IPS-20b (cell line): ENCODE data around the gene RERE.

Source experiments
- H3K27ac ChIP-seq: one replicate; pipeline ENCODE4 v1.5.1; 2013; ENCODE audit warnings: low read length
- H3K27me3 ChIP-seq: 2 replicates; pipeline ENCODE4 v1.6.1; 2013; ENCODE audit warnings: mild to moderate bottlenecking, low read length, inconsistent platforms; ENCODE audit not compliant: insufficient read depth
- H3K36me3 ChIP-seq: 2 replicates; pipeline ENCODE4 v1.6.1; 2013; ENCODE audit warnings: low read depth, mild to moderate bottlenecking, inconsistent platforms, low read length, moderate library complexity; ENCODE audit not compliant: insufficient read depth
- H3K4me1 ChIP-seq: 2 replicates; pipeline ENCODE4 v1.6.1; 2013; ENCODE audit warnings: mild to moderate bottlenecking, control low read depth, inconsistent platforms, low read length, moderate library complexity; ENCODE audit not compliant: insufficient read depth
- H3K4me3 ChIP-seq: 2 replicates; pipeline ENCODE4 v1.5.1; 2013; ENCODE audit warnings: mild to moderate bottlenecking, low read length, inconsistent platforms
- H3K9ac ChIP-seq: 2 replicates; pipeline ENCODE4 v1.6.1; 2013; ENCODE audit warnings: low read depth, mild to moderate bottlenecking, inconsistent platforms, low read length, moderate library complexity
- H3K9me3 ChIP-seq: 2 replicates; pipeline ENCODE4 v1.6.1; 2013; ENCODE audit warnings: mild to moderate bottlenecking, low read depth, low read length, inconsistent platforms; ENCODE audit not compliant: insufficient read depth

Gene RERE

DNA sequence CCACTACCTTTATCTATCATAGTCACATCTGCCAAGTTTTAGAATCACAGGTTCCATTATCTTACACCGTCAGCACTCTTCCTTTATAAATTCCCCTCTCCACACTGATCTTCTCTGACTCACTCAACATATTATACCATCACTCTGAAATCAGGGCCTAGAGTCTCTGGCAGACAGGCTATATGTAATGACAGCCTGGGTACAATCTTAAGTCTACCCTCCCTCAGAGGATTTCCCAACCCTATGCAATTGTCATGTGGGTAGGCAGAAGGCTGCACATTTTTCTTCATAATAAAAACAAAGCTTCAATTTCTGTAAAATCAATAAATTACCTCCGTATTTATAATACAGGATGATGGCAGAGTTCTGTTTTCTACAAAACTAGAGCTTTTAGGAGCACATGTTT is 138.0 kb downstream of the RERE start:
- no peaks in the 10 kb centered on the region for H3K36me3 ChIP-seq
- peaks cover 22% of the 10 kb centered on the region for H3K4me1 ChIP-seq
- no peak overlapping the region for H3K27ac ChIP-seq
- H3K9me3 ChIP-seq = no peaks in the 10 kb centered on the region
- no peaks in the 10 kb centered on the region for H3K27me3 ChIP-seq
- no peak overlapping the region for H3K9ac ChIP-seq
- H3K4me3 ChIP-seq = no peak overlapping the region

DNA sequence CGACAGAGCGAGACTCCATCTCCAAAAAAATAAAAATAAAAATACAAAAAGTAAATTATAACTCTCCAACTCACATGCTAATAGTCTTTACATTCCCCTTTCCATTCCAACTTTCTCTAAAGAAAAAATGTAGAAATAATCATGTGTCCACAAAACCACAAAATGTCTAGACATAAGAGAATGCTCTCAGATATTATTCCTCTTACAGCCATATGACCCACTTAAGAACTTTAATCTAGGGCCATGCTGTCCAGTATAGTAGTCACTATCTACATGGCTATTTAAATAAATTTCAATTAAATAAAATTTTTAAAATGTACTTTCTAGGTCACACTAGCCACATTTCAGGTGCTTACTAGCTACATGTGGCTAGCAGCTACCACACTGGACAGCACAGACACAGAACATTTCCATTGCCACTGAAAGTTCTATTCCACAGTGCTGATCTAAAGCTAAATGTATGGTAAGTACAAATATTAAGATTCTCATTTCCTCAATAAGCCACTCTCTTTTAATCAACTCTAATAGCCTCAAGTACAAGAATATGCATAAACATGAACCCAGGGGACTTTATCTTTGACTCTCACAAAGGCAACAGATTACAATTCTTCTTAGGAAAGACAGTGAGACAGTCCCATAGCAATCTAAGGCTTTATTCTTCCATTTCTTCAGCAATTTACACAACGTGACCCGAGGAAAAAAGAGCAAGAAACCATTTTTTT is 138.6 kb downstream of the RERE start:
- no peak overlapping the region for H3K4me3 ChIP-seq
- peaks cover 22% of the 10 kb centered on the region for H3K4me1 ChIP-seq
- no peak overlapping the region for H3K9ac ChIP-seq
- no peaks in the 10 kb centered on the region for H3K36me3 ChIP-seq
- H3K27me3 ChIP-seq = no peaks in the 10 kb centered on the region
- no peak overlapping the region for H3K27ac ChIP-seq
- no peaks in the 10 kb centered on the region for H3K9me3 ChIP-seq

DNA sequence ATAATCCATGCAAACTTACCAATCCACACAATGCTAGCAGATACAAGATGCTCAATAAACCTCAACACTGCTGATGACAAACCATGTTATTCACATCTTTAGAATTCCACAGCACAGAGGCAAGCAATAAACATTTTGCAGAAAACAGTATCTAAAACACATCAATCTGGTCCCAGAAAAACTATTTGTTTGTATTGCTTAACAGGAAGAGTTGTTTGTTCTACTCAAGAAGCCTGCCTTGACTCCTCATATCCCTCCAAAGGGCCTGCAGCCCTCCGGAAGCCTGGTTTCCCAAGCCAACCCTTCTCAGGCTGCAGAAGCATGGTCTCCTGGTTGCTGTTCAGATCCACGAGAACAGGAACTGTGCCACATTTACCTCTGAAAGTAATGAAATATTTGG is 139.7 kb downstream of the RERE start:
- Histone ChIP-seq H3K27ac (no peak overlapping the region), H3K4me1 (peaks cover 21% of the 10 kb centered on the region), H3K4me3 (no peak overlapping the region)

GRCh38 chr1:8676813-8677212 is 140.6 kb downstream of the RERE start:
- no peak overlapping the region for H3K4me3 ChIP-seq
- peaks cover 16% of the 10 kb centered on the region for H3K4me1 ChIP-seq
- no peaks in the 10 kb centered on the region for H3K36me3 ChIP-seq
- H3K9ac ChIP-seq = no peak overlapping the region
- no peak overlapping the region for H3K27ac ChIP-seq
- H3K9me3 ChIP-seq = no peaks in the 10 kb centered on the region
- no peaks in the 10 kb centered on the region for H3K27me3 ChIP-seq

More for the DNA sequence above, 139.7 kb downstream of the RERE start:
- Histone ChIP-seq H3K9me3 (no peaks in the 10 kb centered on the region), H3K36me3 (no peaks in the 10 kb centered on the region), H3K9ac (no peak overlapping the region), H3K27me3 (no peaks in the 10 kb centered on the region)

GRCh38 chr1:8676072-8676471 is 141.4 kb downstream of the RERE start:
- no peak overlapping the region for H3K9ac ChIP-seq
- H3K4me3 ChIP-seq = no peak overlapping the region
- H3K36me3 ChIP-seq = no peaks in the 10 kb centered on the region
- H3K9me3 ChIP-seq = no peaks in the 10 kb centered on the region
- no peaks in the 10 kb centered on the region for H3K27me3 ChIP-seq
- H3K4me1 ChIP-seq = peaks cover 18% of the 10 kb centered on the region
- no peak overlapping the region for H3K27ac ChIP-seq

DNA sequence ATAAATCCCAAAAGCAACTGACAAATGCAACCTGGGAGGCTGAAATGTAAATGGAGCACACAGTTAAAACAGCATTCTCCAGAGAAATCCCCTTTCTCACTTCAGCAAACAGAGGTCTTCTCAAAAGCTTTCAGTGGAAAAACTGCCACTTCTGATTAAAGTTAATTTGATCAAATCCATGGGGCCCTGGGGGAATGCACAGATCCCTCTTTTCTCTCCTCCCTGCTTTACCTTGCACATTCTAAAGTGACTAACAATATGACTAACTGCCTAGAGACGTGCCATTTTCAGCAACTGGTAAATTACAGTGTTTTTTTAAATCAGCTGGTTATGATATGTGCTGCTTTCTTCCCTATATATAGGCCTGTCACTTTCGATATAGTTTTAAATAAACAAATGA is 142.5 kb downstream of the RERE start:
- no peak overlapping the region for H3K4me3 ChIP-seq
- no peaks in the 10 kb centered on the region for H3K27me3 ChIP-seq
- peaks cover 20% of the 10 kb centered on the region for H3K4me1 ChIP-seq
- no peak overlapping the region for H3K9ac ChIP-seq
- no peak overlapping the region for H3K27ac ChIP-seq
- H3K36me3 ChIP-seq = no peaks in the 10 kb centered on the region
- no peaks in the 10 kb centered on the region for H3K9me3 ChIP-seq

- no peaks in the 10 kb centered on the region for H3K36me3 ChIP-seq
- H3K4me1 ChIP-seq = peaks cover 24% of the 10 kb centered on the region
- no peak overlapping the region for H3K27ac ChIP-seq
- no peaks in the 10 kb centered on the region for H3K27me3 ChIP-seq
- no peaks in the 10 kb centered on the region for H3K9me3 ChIP-seq
- H3K4me3 ChIP-seq = no peak overlapping the region
- no peak overlapping the region for H3K9ac ChIP-seq
These were observed 143.0 kb downstream of the RERE start for GRCh38 chr1:8674481-8674880.

GRCh38 chr1:8671306-8671917 is 146.0 kb downstream of the RERE start:
- Histone ChIP-seq H3K27ac (no peak overlapping the region), H3K9ac (no peak overlapping the region), H3K4me3 (no peak overlapping the region), H3K36me3 (no peaks in the 10 kb centered on the region), H3K27me3 (no peaks in the 10 kb centered on the region), H3K4me1 (peaks cover 32% of the 10 kb centered on the region), H3K9me3 (no peaks in the 10 kb centered on the region)

- H3K27me3 ChIP-seq = no peaks in the 10 kb centered on the region
- H3K4me3 ChIP-seq = no peak overlapping the region
- H3K4me1 ChIP-seq = peaks cover 37% of the 10 kb centered on the region
- H3K27ac ChIP-seq = no peak overlapping the region
- H3K36me3 ChIP-seq = no peaks in the 10 kb centered on the region
- no peak overlapping the region for H3K9ac ChIP-seq
- H3K9me3 ChIP-seq = no peaks in the 10 kb centered on the region
These were observed 147.0 kb downstream of the RERE start for GRCh38 chr1:8670371-8670818.

DNA sequence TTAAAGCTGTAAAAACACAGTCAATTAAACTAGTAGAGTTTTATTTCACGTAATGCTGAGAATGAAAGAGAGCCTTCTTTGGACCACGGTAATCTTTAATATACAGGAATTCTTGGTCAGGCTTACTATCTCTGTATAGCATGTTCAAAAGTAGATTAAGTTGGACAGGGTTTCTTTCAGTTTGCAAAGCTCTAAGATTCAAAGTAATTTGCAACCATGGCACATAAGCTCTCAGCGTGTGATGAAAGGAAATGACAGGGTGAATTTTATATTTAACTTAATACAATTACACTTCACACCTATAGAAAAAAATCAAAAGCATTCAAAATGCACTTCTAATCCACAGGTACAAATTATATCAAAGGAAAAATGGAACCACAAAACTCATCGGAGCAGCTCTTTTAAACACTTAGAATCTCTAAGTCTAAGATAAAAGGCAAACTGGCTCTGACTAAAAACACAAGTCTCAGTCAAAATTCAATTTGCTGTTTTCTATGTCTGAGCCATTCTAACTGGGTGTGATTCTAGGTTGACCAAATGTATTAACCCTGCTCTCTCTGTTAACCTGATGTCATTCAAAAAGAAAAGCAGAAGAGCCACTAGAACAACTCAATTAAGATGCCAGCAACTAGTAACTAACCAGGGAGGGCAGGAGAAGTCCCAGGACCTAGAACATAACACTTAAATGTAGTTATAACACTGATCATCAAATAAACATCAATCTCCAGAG is 147.7 kb downstream of the RERE start:
- Histone ChIP-seq H3K9ac (no peak overlapping the region), H3K36me3 (no peaks in the 10 kb centered on the region), H3K27ac (no peak overlapping the region), H3K4me3 (no peak overlapping the region), H3K4me1 (peaks cover 40% of the 10 kb centered on the region), H3K27me3 (no peaks in the 10 kb centered on the region), H3K9me3 (no peaks in the 10 kb centered on the region)

GRCh38 chr1:8667869-8668594 is 149.4 kb downstream of the RERE start:
- Histone ChIP-seq H3K4me1 (peaks cover 38% of the 10 kb centered on the region), H3K27me3 (no peaks in the 10 kb centered on the region), H3K4me3 (no peak overlapping the region), H3K36me3 (no peaks in the 10 kb centered on the region), H3K27ac (no peak overlapping the region), H3K9me3 (no peaks in the 10 kb centered on the region), H3K9ac (no peak overlapping the region)
